Right ventricle myocardium superior (tissue), 1 donor: ENCODE data around the gene SIRPA. TPM values are rescaled to one million over a fixed set of nuclear protein-coding genes. Genes with fewer than 3 reads are reported as not detected.

ENCODE experiments used
- total RNA-seq: library from RNA; stranded (reverse); fragmentation: NEBNext Ultra II Directional; extraction: Animal tissue kit (Norgen Biotek cat#: 25700); gene quantifications from one replicate; pipeline ENCODE4 v1.2.1, GENCODE V29; 2021
- donor health status: DM: no; HTN: yes; CAD: no; lungs with severe emphysema.

The SIRPA gene
- total RNA-seq, 1 donor from 2014 or later: 19.5 TPM

Other genes starting within 250 kb of the SIRPA start
- not detected for gene SIRPG, start 237.6 kb upstream of the SIRPA start, total RNA-seq
- not detected for gene PDYN, start 98.7 kb downstream of the SIRPA start, total RNA-seq
- gene STK35, start 206.4 kb downstream of the SIRPA start, total RNA-seq: 11.7 TPM